ENCODE measurements around the gene PPAT.

PPAT gene

GRCh38 chr4:56434599-56435139 lies 746 bp downstream of the PPAT start:
- DNase-seq (ENCODE audit: low read depth in 1 of 2, low spot score in 1 of 2), result peak in 1 of 2 donors; percentile 25

GRCh38 chr4:56433280-56433679 lies 2.1 kb downstream of the PPAT start:
- DNase-seq (ENCODE audit: low read depth in 1 of 2, low spot score in 1 of 2), result no peak

- DNase-seq (ENCODE audit: low read depth in 1 of 2, low spot score in 1 of 2), result no peak
These were observed 5.2 kb downstream of the PPAT start for GRCh38 chr4:56430203-56430602.

GRCh38 chr4:56427179-56427578 lies 8.2 kb downstream of the PPAT start:
- DNase-seq (ENCODE audit: low read depth in 1 of 2, low spot score in 1 of 2), result no peak

GRCh38 chr4:56426273-56426672 lies 9.1 kb downstream of the PPAT start:
- no peak for DNase-seq (ENCODE audit: low read depth in 1 of 2, low spot score in 1 of 2)

- no peak for DNase-seq (ENCODE audit: low read depth in 1 of 2, low spot score in 1 of 2)
These were observed 9.9 kb downstream of the PPAT start for GRCh38 chr4:56425518-56425917.

GRCh38 chr4:56424697-56425514 lies 10.5 kb downstream of the PPAT start:
- no peak for DNase-seq (ENCODE audit: low read depth in 1 of 2, low spot score in 1 of 2)

- DNase-seq (ENCODE audit: low read depth in 1 of 2, low spot score in 1 of 2), result no peak
These were observed 11.2 kb downstream of the PPAT start for GRCh38 chr4:56424176-56424575.

- DNase-seq (ENCODE audit: low read depth in 1 of 2, low spot score in 1 of 2), result no peak
These were observed 18.0 kb downstream of the PPAT start for GRCh38 chr4:56417396-56417795.

- DNase-seq (ENCODE audit: low read depth in 1 of 2, low spot score in 1 of 2), result no peak
These were observed 19.1 kb downstream of the PPAT start for GRCh38 chr4:56416349-56416748.

- no peak for DNase-seq (ENCODE audit: low read depth in 1 of 2, low spot score in 1 of 2)
These were observed 21.2 kb downstream of the PPAT start for GRCh38 chr4:56414135-56414670.

GRCh38 chr4:56410247-56411062 lies 25.0 kb downstream of the PPAT start:
- DNase-seq (ENCODE audit: low read depth in 1 of 2, low spot score in 1 of 2), result no peak

- DNase-seq (ENCODE audit: low read depth in 1 of 2, low spot score in 1 of 2), result no peak
These were observed 25.8 kb downstream of the PPAT start for GRCh38 chr4:56409511-56410090.

- DNase-seq (ENCODE audit: low read depth in 1 of 2, low spot score in 1 of 2), result no peak
These were observed 26.4 kb downstream of the PPAT start for GRCh38 chr4:56408978-56409377.

GRCh38 chr4:56406151-56406550 lies 29.3 kb downstream of the PPAT start:
- DNase-seq (ENCODE audit: low read depth in 1 of 2, low spot score in 1 of 2), result no peak

- DNase-seq (ENCODE audit: low read depth in 1 of 2, low spot score in 1 of 2), result no peak
These were observed 30.4 kb downstream of the PPAT start for GRCh38 chr4:56405016-56405415.

- DNase-seq (ENCODE audit: low read depth in 1 of 2, low spot score in 1 of 2), result no peak
These were observed 34.9 kb downstream of the PPAT start for GRCh38 chr4:56400560-56400959.

- no peak for DNase-seq (ENCODE audit: low read depth in 1 of 2, low spot score in 1 of 2)
These were observed 44.1 kb downstream of the PPAT start for GRCh38 chr4:56391270-56391669.

- DNase-seq (ENCODE audit: low read depth in 1 of 2, low spot score in 1 of 2), result no peak
These were observed 45.9 kb downstream of the PPAT start for GRCh38 chr4:56389558-56389957.

- no peak for DNase-seq (ENCODE audit: low read depth in 1 of 2, low spot score in 1 of 2)
These were observed 47.1 kb downstream of the PPAT start for GRCh38 chr4:56388306-56388705.

Measured in activated CD4-positive, alpha-beta T cell treated with anti-CD3 and anti-CD28 coated beads, Interleukin-2, amount 50 U/mL, for 24 hours (primary cell).